Retinal pigment epithelial cell (primary cell): ENCODE measurements around the gene RALY.

Experiments used
- DNase-seq: peaks from one replicate; pipeline ENCODE4 v3.0.0-alpha.2; 2010; ENCODE audit warnings: low read depth
- H3K4me3 ChIP-seq: 2 replicates; pipeline ENCODE4 v1.5.1; 2011; ENCODE audit warnings: mild to moderate bottlenecking, low read length, control low read depth, moderate library complexity
- TF ChIP-seq, protein P1 (sequence below): conservative IDR thresholded peaks from 2 replicates; pipeline ENCODE4 v1.5.1; 2011; ENCODE audit warnings: low read depth, low read length, control low read depth, inconsistent platforms

RALY gene

DNA sequence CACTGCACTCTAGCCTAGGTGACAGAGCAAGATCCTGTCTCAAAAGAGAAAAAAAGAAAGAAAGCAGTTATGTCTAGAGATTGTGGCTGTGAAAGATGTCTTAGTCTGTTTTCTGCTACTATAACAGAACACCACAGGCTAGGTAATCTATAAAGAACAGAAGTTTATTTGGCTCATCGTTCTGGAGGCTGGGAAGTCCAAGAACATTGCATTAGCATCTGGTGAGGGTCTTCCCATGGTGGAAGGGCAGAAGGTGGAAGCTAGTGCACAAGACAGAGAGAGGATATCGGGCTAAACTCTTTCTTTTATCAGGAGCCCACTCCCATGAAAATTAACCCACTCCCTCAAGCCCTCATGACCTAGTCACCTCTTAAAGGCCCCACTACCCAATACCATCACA, 16.2 kb upstream of the RALY start:
- no peak overlapping the region for H3K4me3 ChIP-seq
- DNase-seq = no peak
- TF ChIP-seq, protein P1, sequence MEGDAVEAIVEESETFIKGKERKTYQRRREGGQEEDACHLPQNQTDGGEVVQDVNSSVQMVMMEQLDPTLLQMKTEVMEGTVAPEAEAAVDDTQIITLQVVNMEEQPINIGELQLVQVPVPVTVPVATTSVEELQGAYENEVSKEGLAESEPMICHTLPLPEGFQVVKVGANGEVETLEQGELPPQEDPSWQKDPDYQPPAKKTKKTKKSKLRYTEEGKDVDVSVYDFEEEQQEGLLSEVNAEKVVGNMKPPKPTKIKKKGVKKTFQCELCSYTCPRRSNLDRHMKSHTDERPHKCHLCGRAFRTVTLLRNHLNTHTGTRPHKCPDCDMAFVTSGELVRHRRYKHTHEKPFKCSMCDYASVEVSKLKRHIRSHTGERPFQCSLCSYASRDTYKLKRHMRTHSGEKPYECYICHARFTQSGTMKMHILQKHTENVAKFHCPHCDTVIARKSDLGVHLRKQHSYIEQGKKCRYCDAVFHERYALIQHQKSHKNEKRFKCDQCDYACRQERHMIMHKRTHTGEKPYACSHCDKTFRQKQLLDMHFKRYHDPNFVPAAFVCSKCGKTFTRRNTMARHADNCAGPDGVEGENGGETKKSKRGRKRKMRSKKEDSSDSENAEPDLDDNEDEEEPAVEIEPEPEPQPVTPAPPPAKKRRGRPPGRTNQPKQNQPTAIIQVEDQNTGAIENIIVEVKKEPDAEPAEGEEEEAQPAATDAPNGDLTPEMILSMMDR = no peak

DNA sequence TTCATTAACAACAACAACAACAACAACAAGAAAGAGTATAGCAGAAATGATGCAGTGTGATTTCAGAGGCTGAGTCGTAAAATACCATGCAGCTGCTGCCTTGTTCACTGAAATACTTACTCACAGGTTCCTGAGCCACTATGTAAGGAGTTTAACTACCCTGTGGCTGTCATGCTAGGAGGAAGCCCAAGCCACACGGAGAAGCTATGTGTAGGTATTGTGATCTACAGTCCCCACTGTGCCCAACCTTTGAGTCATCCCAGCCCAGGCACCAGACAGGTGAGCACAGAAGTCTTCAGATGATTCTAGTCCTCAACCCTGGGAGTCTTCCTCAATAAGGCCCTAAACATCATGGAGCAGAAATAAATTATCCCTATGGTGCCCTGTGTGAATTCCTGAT, 14.6 kb upstream of the RALY start:
- no peak overlapping the region for H3K4me3 ChIP-seq
- DNase-seq = no peak
- TF ChIP-seq, protein P1 = no peak

DNA sequence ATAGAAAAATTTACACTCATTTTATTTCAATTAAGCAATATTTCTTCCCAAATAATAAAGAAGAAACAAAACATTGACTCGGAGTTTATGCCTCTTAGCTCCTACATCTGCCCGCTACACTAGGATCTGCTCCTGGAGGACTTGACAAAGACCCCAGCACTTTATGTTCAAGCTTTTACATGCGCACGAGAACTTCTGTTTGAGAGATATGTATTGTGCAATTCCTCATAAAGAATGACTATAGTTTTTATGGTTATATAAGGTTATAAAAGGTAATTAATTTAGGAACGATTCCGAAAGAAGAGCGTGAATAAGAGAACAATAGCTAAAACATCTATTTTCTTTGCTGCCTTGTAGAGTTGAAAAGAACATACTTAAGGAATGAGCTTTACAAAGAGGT, 12.4 kb upstream of the RALY start:
- H3K4me3 ChIP-seq = no peak overlapping the region
- no peak for DNase-seq
- TF ChIP-seq, protein P1 = no peak

DNA sequence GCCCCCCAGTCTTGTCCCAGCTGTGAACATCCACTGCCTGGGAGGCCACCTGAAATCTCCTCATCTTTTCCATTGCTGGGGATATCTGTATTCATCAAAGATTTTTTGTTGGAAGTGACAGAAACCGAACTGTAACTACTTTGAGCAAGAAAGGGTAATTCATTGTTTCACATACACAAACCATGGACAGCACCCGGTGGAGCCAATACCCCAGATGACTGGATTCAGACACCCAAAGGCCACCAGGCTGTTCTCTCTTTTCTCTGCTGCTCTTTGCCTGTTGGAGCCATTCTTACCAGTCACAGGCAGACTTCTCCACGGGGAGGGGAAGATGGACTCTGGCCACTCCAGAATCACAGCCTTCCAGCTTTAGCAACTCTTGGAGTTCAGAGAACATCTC, 11.7 kb upstream of the RALY start:
- no peak overlapping the region for H3K4me3 ChIP-seq
- DNase-seq = no peak
- TF ChIP-seq, protein P1 = no peak

DNA sequence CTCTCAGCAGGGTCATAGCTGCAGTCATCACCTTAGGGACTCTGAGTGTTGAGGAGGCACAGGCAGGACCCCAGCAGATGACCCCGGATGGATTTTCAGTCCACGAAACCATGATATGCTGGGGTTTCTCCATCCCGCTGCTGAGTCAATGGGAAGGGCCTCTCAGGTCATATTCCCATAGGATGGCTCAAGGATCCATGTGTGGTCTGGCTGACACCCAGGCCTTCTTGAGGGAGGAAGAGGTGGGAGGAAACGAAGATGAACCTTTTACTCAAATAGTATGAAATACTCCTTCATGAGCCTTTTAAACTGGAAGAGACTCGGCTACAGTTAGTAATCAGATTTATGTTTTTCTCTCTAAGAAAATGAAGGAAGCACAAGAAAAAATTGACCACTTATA, 10.3 kb upstream of the RALY start:
- H3K4me3 ChIP-seq = no peak overlapping the region
- TF ChIP-seq, protein P1 = no peak
- no peak for DNase-seq

DNA sequence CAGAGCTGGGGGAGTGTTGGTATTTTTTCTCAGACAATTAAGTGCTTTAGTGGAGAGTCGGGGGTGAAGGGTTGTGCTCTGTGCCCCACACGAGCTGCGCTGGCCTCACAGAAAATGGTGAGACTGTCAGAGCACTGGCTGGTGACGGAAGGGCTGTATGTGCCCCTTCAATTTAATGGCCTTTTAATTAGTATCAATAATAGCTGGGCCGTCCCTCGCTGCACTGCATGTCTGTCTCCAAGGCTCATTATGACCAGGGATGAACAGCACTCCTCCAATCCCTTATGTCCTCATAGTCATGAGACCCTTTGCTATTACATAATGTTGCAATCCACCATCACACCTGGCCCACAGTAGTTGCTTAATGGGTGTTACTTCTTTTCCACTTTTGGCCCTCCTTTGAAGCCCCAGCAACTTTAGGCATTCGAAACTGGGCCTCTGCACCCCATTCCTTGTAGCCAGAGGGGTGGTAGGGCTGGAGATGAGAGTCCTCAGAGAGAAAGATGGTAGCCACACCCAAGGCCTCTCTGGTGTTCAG, 9.5 kb upstream of the RALY start:
- TF ChIP-seq, protein P1 = no peak
- no peak overlapping the region for H3K4me3 ChIP-seq
- no peak for DNase-seq

DNA sequence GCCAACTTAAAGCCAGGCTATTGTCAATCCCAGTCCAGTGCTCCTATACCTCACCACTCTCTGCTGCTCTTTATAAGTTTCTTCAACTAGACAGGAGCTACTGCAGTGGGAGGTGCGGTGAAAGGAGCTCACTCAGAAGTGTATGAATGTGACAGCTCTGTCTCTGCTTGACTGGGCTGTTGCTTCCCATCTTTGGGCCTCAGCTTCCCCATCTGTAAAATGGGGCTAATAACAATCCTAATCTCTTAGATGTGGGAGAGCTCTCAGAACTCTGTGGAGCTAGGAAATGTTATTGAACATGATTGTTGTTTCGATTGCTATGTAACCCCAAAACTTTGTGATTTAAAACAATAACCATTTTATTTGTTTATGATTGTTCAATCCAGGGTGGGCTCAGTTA, 8.4 kb upstream of the RALY start:
- no peak for DNase-seq
- no peak overlapping the region for H3K4me3 ChIP-seq
- TF ChIP-seq, protein P1 = no peak
